Endothelial cell of umbilical vein (primary cell): ENCODE data around the gene CCDC18. TPM values are rescaled to one million over a fixed set of nuclear protein-coding genes. Genes with fewer than 3 reads are reported as not detected.
"Not testable (repeated sequence)": the region's sequence is repeated elsewhere in the genome, so short reads cannot be mapped to it uniquely, and the experiment has no call there.

ENCODE experiments used
- BruUV-seq: library from RNA; stranded (reverse); fragments of 400-500 nt; replicated peaks from 2 replicates; lab custom pipeline; 2021; lab: Mats Ljungman, UMichigan
- CTCF ChIA-PET: fragments of 300-600, 350-600 bp; sonication (Branson Sonifier 250); formaldehyde crosslinking; loops from one replicate; lab custom pipeline; 2021; ENCODE audit warnings: antibody characterized with exemption, inconsistent platforms; lab: Charles Lee
- POLR2A ChIA-PET: fragments of 300-600, 350-600 bp; sonication (Branson Sonifier 250); formaldehyde crosslinking; loops from one replicate; lab custom pipeline; 2021; ENCODE audit warnings: antibody characterized with exemption, inconsistent platforms; lab: Charles Lee
- DNase-seq: peaks from one replicate; pipeline ENCODE4 v3.0.0-alpha.2; 2011; ENCODE audit warnings: low read depth, low spot score
- FAIRE-seq: peaks from 2 replicates; lab custom pipeline; 2011; peaks lifted over from hg19 to GRCh38; lab: Jason Lieb, UNC
- H2AFZ ChIP-seq: 2 replicates; pipeline ENCODE4 v1.6.0; 2012; ENCODE audit warnings: low read depth, low read length, control low read depth, inconsistent platforms
- H3K27ac ChIP-seq: 2 replicates; pipeline ENCODE4 v1.5.1; 2011; ENCODE audit warnings: low read depth, mild to moderate bottlenecking, control low read depth, low read length, moderate library complexity; ENCODE audit not compliant: insufficient read depth
- H3K27me3 ChIP-seq, 2 experiments: 2 replicates each; pipeline versions ENCODE4 v1.6.0 to v1.6.1; 2011; ENCODE audit warnings: low read length in 2 of 2, mixed read lengths in 1 of 2; ENCODE audit not compliant: control insufficient read depth in 2 of 2, insufficient read depth in 2 of 2
- H3K36me3 ChIP-seq, 2 experiments: 2 replicates in 1 of 2; 3 replicates in 1 of 2; pipeline ENCODE4 v1.5.1; 2011; ENCODE audit warnings: low read length in 2 of 2, mild to moderate bottlenecking in 1 of 2, moderate library complexity in 1 of 2; ENCODE audit not compliant: control insufficient read depth in 2 of 2, insufficient read depth in 2 of 2; ENCODE audit errors: extremely low read depth in 1 of 2
- H3K4me1 ChIP-seq: 3 replicates; pipeline ENCODE4 v1.5.1; 2011; ENCODE audit warnings: mild to moderate bottlenecking, low read length; ENCODE audit not compliant: control insufficient read depth, insufficient read depth; ENCODE audit errors: extremely low read depth
- H3K4me2 ChIP-seq: 2 replicates; pipeline ENCODE4 v1.6.1; 2011; ENCODE audit warnings: low read length, control low read depth, mixed read lengths; ENCODE audit not compliant: insufficient read depth
- H3K4me3 ChIP-seq, 3 experiments: fragments of 200-600 bp in 1 of 3; sonication (generic), shearing (Covaris generic) in 1 of 3; replicated peaks in 1 of 3; 2 replicates each; pipeline ENCODE4 v1.5.1; 2011 to 2016; ENCODE audit warnings: control low read depth in 3 of 3, low read length in 3 of 3, mild to moderate bottlenecking in 2 of 3, inconsistent platforms in 1 of 3, low read depth in 1 of 3, moderate library complexity in 1 of 3; ENCODE audit not compliant: insufficient read depth in 1 of 3
- H3K79me2 ChIP-seq: 2 replicates; pipeline ENCODE4 v1.6.0; 2012; ENCODE audit warnings: low read length, inconsistent platforms; ENCODE audit not compliant: control insufficient read depth, insufficient read depth
- H3K9ac ChIP-seq: replicated peaks from 2 replicates; pipeline ENCODE3; 2011; ENCODE audit warnings: low read length, control low read depth; ENCODE audit not compliant: insufficient read depth; ENCODE audit errors: extremely low read depth
- H3K9me1 ChIP-seq: replicated peaks from 3 replicates; pipeline ENCODE4 v1.6.0; 2011; ENCODE audit warnings: mild to moderate bottlenecking, low read length; ENCODE audit not compliant: control insufficient read depth, insufficient read depth; ENCODE audit errors: extremely low read depth
- H3K9me3 ChIP-seq: replicated peaks from 2 replicates; pipeline ENCODE4 v1.5.1; 2012; ENCODE audit warnings: low read length, inconsistent platforms; ENCODE audit not compliant: control insufficient read depth, insufficient read depth
- H4K20me1 ChIP-seq: replicated peaks from 2 replicates; pipeline ENCODE3; 2011; ENCODE audit warnings: mild to moderate bottlenecking, low read length; ENCODE audit not compliant: control insufficient read depth, insufficient read depth; ENCODE audit errors: extremely low read depth
- CTCF ChIP-seq, 2 donors: IDR thresholded peaks; 1 replicate in 1 of 2; 2 replicates in 1 of 2; pipeline ENCODE4 v1.5.1; 2011; ENCODE audit warnings: low read length in 2 of 2, mild to moderate bottlenecking in 2 of 2, moderate library complexity in 2 of 2, control low read depth in 1 of 2, inconsistent platforms in 1 of 2, low read depth in 1 of 2; ENCODE audit not compliant: insufficient read depth in 1 of 2; ENCODE audit errors: extremely low read depth in 1 of 2
- EZH2 ChIP-seq: IDR thresholded peaks from 2 replicates; pipeline ENCODE4 v1.6.1; 2012; ENCODE audit warnings: borderline replicate concordance, low read depth, mild to moderate bottlenecking, moderate library complexity, low read length, inconsistent platforms; ENCODE audit not compliant: severe bottlenecking
- FOS ChIP-seq: IDR thresholded peaks from 2 replicates; pipeline ENCODE4 v1.6.1; 2011; ENCODE audit warnings: mild to moderate bottlenecking, low read length, moderate library complexity, borderline replicate concordance; ENCODE audit not compliant: insufficient read depth
- GATA2 ChIP-seq: IDR thresholded peaks from 2 replicates; pipeline ENCODE4 v1.7.0; 2011; ENCODE audit warnings: low read depth, mild to moderate bottlenecking, moderate library complexity, mixed read lengths, low read length; ENCODE audit not compliant: insufficient read length, insufficient read depth
- JUN ChIP-seq: IDR thresholded peaks from 2 replicates; pipeline ENCODE4 v1.6.1; 2011; ENCODE audit warnings: borderline replicate concordance, low read depth; ENCODE audit not compliant: insufficient read length, insufficient read depth
- MYC ChIP-seq: IDR thresholded peaks from one replicate; pipeline ENCODE4 v1.6.1; 2011; ENCODE audit warnings: mild to moderate bottlenecking, low read depth, low read length
- POLR2A ChIP-seq: IDR thresholded peaks from 2 replicates; pipeline ENCODE4 v1.6.1; 2012; ENCODE audit warnings: low read depth, mild to moderate bottlenecking, control low read depth, low read length
- POLR2AphosphoS5 ChIP-seq: IDR thresholded peaks from 2 replicates; pipeline ENCODE4 v1.6.1; 2012; ENCODE audit warnings: low read depth, mild to moderate bottlenecking, control low read depth, low read length, moderate library complexity; ENCODE audit not compliant: insufficient read depth
- dilution Hi-C: fragments of 300-500 bp; cut with MboI; formaldehyde crosslinking; loops from one replicate; pipeline ENCODE4 v1.15.0; 2019; ENCODE audit warnings: low sequenced_read_pairs; ENCODE audit not compliant: extremely low pct_ligation_motif_present
- intact Hi-C: fragments of 100-400 bp; cut with micrococcal nuclease; formaldehyde crosslinking; loops from one replicate; pipeline ENCODE4 v1.10.0; 2022
- polyA plus RNA-seq, 4 experiments: library from polyadenylated mRNA; depleted of rRNA in 3 of 4; stranded (reverse) in 3 of 4; unstranded in 1 of 4; fragments of >200 nt; gene quantifications; 2 replicates each; pipeline versions ENCODE4 v1.2.1 to v1.2.3, GENCODE V29; 2011 to 2012; ENCODE audit warnings: missing spikeins in 1 of 4
- total RNA-seq: library from RNA; stranded (reverse); gene quantifications from 2 replicates; pipeline ENCODE4 v1.2.3, GENCODE V29; 2021
- TF ChIP-seq, protein P1 (sequence below): IDR thresholded peaks from 2 replicates; pipeline ENCODE4 v1.6.1; 2011; ENCODE audit not compliant: insufficient read depth, insufficient read length

Gene CCDC18
- total and polyA plus RNA-seq, 2 donors (not counting 3 experiments of a cell fraction or from before 2014, with no cell fraction given): 2.2 to 11.2 TPM

- H3K9ac ChIP-seq, H3K36me3 ChIP-seq, H3K9me3 ChIP-seq, BruUV-seq, H3K4me3 ChIP-seq, H3K79me2 ChIP-seq, H3K4me1 ChIP-seq, POLR2A ChIA-PET, intact Hi-C loops, H2AFZ ChIP-seq, H4K20me1 ChIP-seq, DNase-seq, dilution Hi-C loops, H3K27me3 ChIP-seq, H3K9me1 ChIP-seq, H3K4me2 ChIP-seq, CTCF ChIA-PET, FAIRE-seq, H3K27ac ChIP-seq: not testable (repeated sequence)
Observed at GRCh38 chr1:93275262-93275633, 94.7 kb downstream of the CCDC18 start.

GRCh38 chr1:93275634-93276295 is 95.2 kb downstream of the CCDC18 start:
- DNase-seq: no peak
- H2AFZ ChIP-seq: no peak overlapping the region
- H3K4me2 ChIP-seq: no peak overlapping the region
- H3K79me2 ChIP-seq: no peaks in the 10 kb centered on the region
- no peaks in the 10 kb centered on the region for H3K36me3 ChIP-seq
- intact Hi-C loops: no loop called here
- POLR2A ChIA-PET: interaction anchor here (0.6 kb wide), 1 partner anchor 1125 kb away, joined by 4 read pairs; no protein-coding TSS in a partner anchor
- no peak overlapping the region for H3K9ac ChIP-seq
- H4K20me1 ChIP-seq: no peaks in the 10 kb centered on the region
- FAIRE-seq: no peak
- CTCF ChIA-PET: interaction anchor here (0.8 kb wide), 2 partner anchors 29 to 146 kb away, joined by 3 read pairs; no protein-coding TSS in a partner anchor
- dilution Hi-C loops: no loop called here
- no peak overlapping the region for H3K27ac ChIP-seq
- H3K9me1 ChIP-seq: no peaks in the 10 kb centered on the region
- no peaks in the 10 kb centered on the region for H3K27me3 ChIP-seq
- BruUV-seq: no TSS peak
- TF ChIP-seq POLR2A (no peak), GATA2 (no peak), JUN (no peak), EZH2 (no peak), MYC (no peak), POLR2AphosphoS5 (no peak), FOS (no peak), CTCF (IDR thresholded peaks at IDR 0.05; ENCODE audit: extremely low read depth in 1 of 2, insufficient read depth in 1 of 2, low read depth in 1 of 2, low read length in 2 of 2) (no peak)
- TF ChIP-seq, protein P1, sequence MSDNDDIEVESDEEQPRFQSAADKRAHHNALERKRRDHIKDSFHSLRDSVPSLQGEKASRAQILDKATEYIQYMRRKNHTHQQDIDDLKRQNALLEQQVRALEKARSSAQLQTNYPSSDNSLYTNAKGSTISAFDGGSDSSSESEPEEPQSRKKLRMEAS: no peak
- no peak overlapping the region for H3K4me3 ChIP-seq
- no peaks in the 10 kb centered on the region for H3K9me3 ChIP-seq
- no peaks in the 10 kb centered on the region for H3K4me1 ChIP-seq

GRCh38 chr1:93277530-93277929 is 97.0 kb downstream of the CCDC18 start:
- H3K9me3 ChIP-seq, H3K4me1 ChIP-seq, dilution Hi-C loops, H3K4me3 ChIP-seq, BruUV-seq, H3K36me3 ChIP-seq, H3K4me2 ChIP-seq, DNase-seq, H4K20me1 ChIP-seq, H3K27ac ChIP-seq, H3K9ac ChIP-seq, POLR2A ChIA-PET, H3K27me3 ChIP-seq, H2AFZ ChIP-seq, H3K9me1 ChIP-seq, FAIRE-seq, H3K79me2 ChIP-seq, intact Hi-C loops: not testable (repeated sequence)
- CTCF ChIA-PET: interaction anchor here (1.3 kb wide), 1 partner anchor 27 kb away, joined by 3 read pairs; no protein-coding TSS in a partner anchor
